PC-3 (cell line): ENCODE measurements around the gene JAKMIP2. TPM values are rescaled to one million over a fixed set of nuclear protein-coding genes. Genes with fewer than 3 reads are reported as not detected.

ENCODE experiments used
- ATAC-seq: fragments of 200-7000 bp; cut with Tn5 transposase; 2 replicates; pipeline ENCODE4 v1.9.1; 2020; ENCODE audit warnings: mild to moderate bottlenecking, moderate library complexity
- BruUV-seq: library from RNA; stranded (reverse); fragments of 400-500 nt; replicated peaks from 2 replicates; lab custom pipeline; 2021; lab: Mats Ljungman, UMichigan
- CTCF ChIA-PET: fragments of 300-600 bp; sonication (Branson Sonifier 250); formaldehyde crosslinking; loops from one replicate; lab custom pipeline; 2022; ENCODE audit warnings: antibody characterized with exemption; lab: Charles Lee
- POLR2A ChIA-PET: fragments of 300-600 bp; sonication (Branson Sonifier 250); formaldehyde crosslinking; loops from one replicate; lab custom pipeline; 2022; ENCODE audit warnings: antibody characterized with exemption; ENCODE audit not compliant: unreplicated experiment; lab: Charles Lee
- DNase-seq: peaks from one replicate; pipeline ENCODE4 v3.0.0-alpha.2; 2015
- H2AFZ ChIP-seq: fragments of 300-600 bp; sonication (generic); 2 replicates; pipeline ENCODE4 v1.6.0; 2016; ENCODE audit warnings: antibody characterized with exemption, low read length
- H3F3A ChIP-seq: fragments of 300-600 bp; sonication (generic); one replicate; pipeline ENCODE4 v1.6.0; 2017; ENCODE audit warnings: antibody characterized with exemption, low read length, control low read depth, mild to moderate bottlenecking; ENCODE audit not compliant: unreplicated experiment
- H3K27ac ChIP-seq: fragments of 300-600 bp; sonication (generic); 2 replicates; pipeline ENCODE4 v1.5.1; 2016; ENCODE audit warnings: mild to moderate bottlenecking, low read length
- H3K27me3 ChIP-seq: fragments of 300-600 bp; sonication (generic); 2 replicates; pipeline ENCODE4 v1.6.1; 2016; ENCODE audit warnings: low read length, mixed read lengths
- H3K36me3 ChIP-seq: fragments of 300-600 bp; sonication (generic); 2 replicates; pipeline ENCODE4 v1.6.1; 2016; ENCODE audit warnings: low read depth, mixed run types, low read length, mixed read lengths
- H3K4me1 ChIP-seq: fragments of 300-600 bp; sonication (generic); 2 replicates; pipeline ENCODE4 v1.5.1; 2016; ENCODE audit warnings: low read length; ENCODE audit not compliant: insufficient read depth
- H3K4me2 ChIP-seq: fragments of 300-600 bp; sonication (generic); 2 replicates; pipeline ENCODE4 v1.6.0; 2016; ENCODE audit warnings: low read length
- H3K4me3 ChIP-seq: fragments of 300-600 bp; sonication (generic); 2 replicates; pipeline ENCODE4 v1.5.1; 2016; ENCODE audit warnings: mild to moderate bottlenecking, low read length, mixed read lengths
- H3K79me2 ChIP-seq: fragments of 300-600 bp; sonication (generic); 2 replicates; pipeline ENCODE4 v1.6.1; 2017; ENCODE audit warnings: low read length, mixed read lengths
- H3K9ac ChIP-seq: fragments of 300-600 bp; sonication (generic); 2 replicates; pipeline ENCODE4 v1.6.0; 2016; ENCODE audit warnings: mild to moderate bottlenecking, low read length
- H3K9me2 ChIP-seq: fragments of 300-600 bp; sonication (generic); replicated peaks from 2 replicates; pipeline ENCODE4 v1.6.1; 2016; ENCODE audit warnings: mixed run types, low read length, mixed read lengths
- H3K9me3 ChIP-seq: fragments of 300-600 bp; sonication (generic); 2 replicates; pipeline ENCODE4 v1.6.1; 2016; ENCODE audit warnings: low read length, mixed read lengths
- H4K20me1 ChIP-seq: fragments of 300-600 bp; sonication (generic); 2 replicates; pipeline ENCODE4 v1.6.1; 2016; ENCODE audit warnings: low read length, mixed read lengths
- CTCF ChIP-seq: fragments of 300-600 bp; sonication (generic); conservative IDR thresholded peaks from 2 replicates; pipeline ENCODE4 v1.5.1; 2017; ENCODE audit warnings: antibody characterized with exemption, low read depth, mild to moderate bottlenecking, low read length
- EZH2 ChIP-seq: fragments of 300-600 bp; sonication (generic); IDR thresholded peaks from one replicate; pipeline ENCODE4 v1.6.1; 2017; ENCODE audit warnings: antibody characterized with exemption, mild to moderate bottlenecking, low read length; ENCODE audit not compliant: unreplicated experiment
- EZH2phosphoT487 ChIP-seq: fragments of 300-600 bp; sonication (generic); IDR thresholded peaks from 2 replicates; pipeline ENCODE4 v1.6.1; 2018; ENCODE audit warnings: mild to moderate bottlenecking, antibody characterized with exemption, low read length, borderline replicate concordance
- intact Hi-C: fragments of 100-400 bp; cut with micrococcal nuclease; formaldehyde crosslinking; loops from 2 replicates; pipeline ENCODE4 v1.9.0; 2023
- total RNA-seq: library from RNA; depleted of rRNA; stranded (reverse); fragments of >200 nt; gene quantifications from 2 replicates; pipeline ENCODE4 v1.2.3, GENCODE V29; 2014

Gene JAKMIP2
- total RNA-seq, 1 experiment from 2014 or later, result 0.15 TPM

GRCh38 chr5:147748590-147748989 is 33.9 kb downstream of the JAKMIP2 start:
- ATAC-seq (no peak), DNase-seq (no peak)
- no peak for TF ChIP-seq EZH2phosphoT487
- no peaks in the 10 kb centered on the region for H3K79me2 ChIP-seq
- H2AFZ ChIP-seq, result no peak overlapping the region
- no peak overlapping the region for H3K9ac ChIP-seq
- H4K20me1 ChIP-seq, result no peaks in the 10 kb centered on the region
- H3K4me1 ChIP-seq, result no peaks in the 10 kb centered on the region
- ChIA-PET CTCF (no interaction called here), POLR2A (no interaction called here)
- no peak overlapping the region for H3K4me2 ChIP-seq
- no peaks in the 10 kb centered on the region for H3K9me3 ChIP-seq
- no peak overlapping the region for H3K27ac ChIP-seq
- H3K27me3 ChIP-seq, result no peaks in the 10 kb centered on the region
- no peaks in the 10 kb centered on the region for H3F3A ChIP-seq
- intact Hi-C loops, result no loop called here
- BruUV-seq, result no TSS peak
- H3K4me3 ChIP-seq, result no peak overlapping the region
- no peaks in the 10 kb centered on the region for H3K36me3 ChIP-seq
- H3K9me2 ChIP-seq, result no peaks in the 10 kb centered on the region

- no peak for DNase-seq
- no peak overlapping the region for H2AFZ ChIP-seq
- no peak overlapping the region for H3K4me3 ChIP-seq
- ChIA-PET CTCF (no interaction called here), POLR2A (no interaction called here)
- intact Hi-C loops, result no loop called here
- H3K4me1 ChIP-seq, result no peaks in the 10 kb centered on the region
- H3K9ac ChIP-seq, result no peak overlapping the region
- BruUV-seq, result no TSS peak
- H3K27ac ChIP-seq, result no peak overlapping the region
- H3K9me2 ChIP-seq, result no peaks in the 10 kb centered on the region
- H3K4me2 ChIP-seq, result no peak overlapping the region
- no peaks in the 10 kb centered on the region for H3K79me2 ChIP-seq
- no peak for TF ChIP-seq EZH2phosphoT487
- no peak for TF ChIP-seq EZH2
- TF ChIP-seq CTCF, result no peak
- ATAC-seq, result no peak
- H3K9me3 ChIP-seq, result no peaks in the 10 kb centered on the region
- H4K20me1 ChIP-seq, result no peaks in the 10 kb centered on the region
- H3F3A ChIP-seq, result no peaks in the 10 kb centered on the region
- no peaks in the 10 kb centered on the region for H3K36me3 ChIP-seq
- no peaks in the 10 kb centered on the region for H3K27me3 ChIP-seq
Measured at GRCh38 chr5:147746986-147747385, 35.5 kb downstream of the JAKMIP2 start.

DNA sequence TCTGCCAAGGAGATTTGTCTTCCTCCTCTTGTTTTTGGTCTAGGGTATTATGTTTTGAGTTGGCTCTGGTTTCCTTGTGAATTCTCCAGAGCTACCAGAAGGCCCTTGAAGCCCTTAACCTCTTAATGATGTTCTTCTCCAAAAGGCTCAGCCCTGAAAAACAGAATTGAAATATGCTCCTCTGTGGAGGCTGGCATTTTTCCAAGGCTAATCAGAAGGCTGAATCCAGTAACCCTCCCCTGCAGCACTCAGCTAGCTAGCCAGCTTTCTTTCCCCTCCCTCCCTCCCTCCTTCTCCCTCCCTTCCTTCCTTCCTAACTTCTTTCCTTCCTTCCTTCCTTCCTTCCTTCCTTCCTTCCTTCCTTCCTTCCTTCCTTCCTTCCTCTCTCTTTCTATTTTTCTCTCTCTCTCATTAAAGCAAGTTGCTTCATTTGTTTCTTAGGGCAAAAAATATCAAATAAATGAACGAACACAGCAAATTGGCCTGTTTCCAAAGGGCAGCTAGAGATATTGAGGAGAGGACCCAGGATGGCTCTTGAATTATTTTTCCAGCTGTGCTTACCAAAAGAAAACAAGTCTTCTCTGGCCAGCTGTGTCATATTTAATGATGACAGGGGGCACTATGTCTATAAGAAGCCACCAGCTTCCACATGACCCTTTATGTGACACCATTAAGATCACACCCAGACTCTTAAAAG is 38.7 kb downstream of the JAKMIP2 start:
- ChIA-PET POLR2A (no interaction called here), CTCF (no interaction called here)
- ATAC-seq, result no peak
- no peak for DNase-seq
- Histone ChIP-seq H4K20me1 (no peaks in the 10 kb centered on the region), H3K79me2 (no peaks in the 10 kb centered on the region), H3K9me2 (no peaks in the 10 kb centered on the region), H3K9me3 (no peaks in the 10 kb centered on the region), H3K27ac (no peak overlapping the region), H3K4me2 (no peak overlapping the region), H3K4me3 (no peak overlapping the region), H3K9ac (no peak overlapping the region), H3K4me1 (no peaks in the 10 kb centered on the region), H2AFZ (no peak overlapping the region), H3F3A (no peaks in the 10 kb centered on the region), H3K27me3 (no peaks in the 10 kb centered on the region), H3K36me3 (no peaks in the 10 kb centered on the region)
- intact Hi-C loops, result no loop called here
- TF ChIP-seq EZH2phosphoT487 (no peak), CTCF (no peak), EZH2 (no peak)
- BruUV-seq, result no TSS peak
